SU-DHL-6 (cell line): ENCODE measurements around the gene SLC6A13.

ENCODE experiments used
- H2AFZ ChIP-seq: fragments of 200-600 bp; sonication (generic); 2 replicates; pipeline ENCODE4 v1.6.1; 2014; ENCODE audit warnings: low read depth, mild to moderate bottlenecking, moderate library complexity, mixed read lengths, antibody characterized with exemption, low read length; ENCODE audit not compliant: severe bottlenecking
- H3F3A ChIP-seq: fragments of 200-600 bp; shearing (Covaris generic); 2 replicates; pipeline ENCODE4 v1.6.0; 2016; ENCODE audit warnings: antibody characterized with exemption, mild to moderate bottlenecking; ENCODE audit not compliant: insufficient read depth
- H3K27ac ChIP-seq: fragments of 200-600 bp; sonication (generic); 2 replicates; pipeline ENCODE4 v1.5.1; 2016; ENCODE audit warnings: low read depth, mild to moderate bottlenecking, low read length, moderate library complexity, mixed read lengths
- H3K27me3 ChIP-seq: fragments of 200-600 bp; sonication (generic), shearing (Covaris generic); 2 replicates; pipeline ENCODE4 v1.6.0; 2014; ENCODE audit warnings: mild to moderate bottlenecking, low read length
- H3K36me3 ChIP-seq: fragments of 200-600 bp; sonication (generic); 2 replicates; pipeline ENCODE4 v1.6.1; 2014; ENCODE audit warnings: mild to moderate bottlenecking, low read length, mixed read lengths
- H3K4me2 ChIP-seq: fragments of 300-600, 200-600 bp; shearing (Covaris generic), sonication (generic); 2 replicates; pipeline ENCODE4 v1.6.0; 2014; ENCODE audit warnings: low read length, low read depth, mild to moderate bottlenecking; ENCODE audit not compliant: poor library complexity, severe bottlenecking
- H3K4me3 ChIP-seq: fragments of 200-600 bp; sonication (generic); 2 replicates; pipeline ENCODE4 v1.5.1; 2014; ENCODE audit warnings: antibody characterized with exemption, low read length, mild to moderate bottlenecking, mixed read lengths; ENCODE audit not compliant: insufficient read depth, poor library complexity, severe bottlenecking
- H3K79me2 ChIP-seq: fragments of 200-600 bp; sonication (generic); 2 replicates; pipeline ENCODE4 v1.6.1; 2014; ENCODE audit warnings: mild to moderate bottlenecking, low read length, moderate library complexity; ENCODE audit not compliant: insufficient read depth
- H3K9ac ChIP-seq: fragments of 200-600 bp; sonication (generic); 2 replicates; pipeline ENCODE4 v1.7.0; 2014; ENCODE audit warnings: mild to moderate bottlenecking, low read length
- H3K9me2 ChIP-seq: fragments of 200-600 bp; sonication (generic); replicated peaks from 2 replicates; pipeline ENCODE4 v1.6.1; 2014; ENCODE audit warnings: low read length; ENCODE audit not compliant: insufficient read depth
- H3K9me3 ChIP-seq: fragments of 200-600 bp; sonication (generic); 2 replicates; pipeline ENCODE4 v1.6.1; 2014; ENCODE audit warnings: low read length, mixed read lengths; ENCODE audit not compliant: insufficient read depth
- H4K20me1 ChIP-seq: fragments of 200-600 bp; sonication (generic); 2 replicates; pipeline ENCODE4 v1.6.1; 2014; ENCODE audit warnings: low read depth, mild to moderate bottlenecking, antibody characterized with exemption, low read length, moderate library complexity, mixed read lengths
- EZH2phosphoT487 ChIP-seq: fragments of 200-600 bp; sonication (generic), shearing (Covaris generic); conservative IDR thresholded peaks from 2 replicates; pipeline ENCODE4 v1.6.1; 2018; ENCODE audit warnings: mild to moderate bottlenecking, antibody characterized with exemption, low read length, moderate library complexity, mixed read lengths
- TF ChIP-seq, protein P1 (sequence below): fragments of 200-600 bp; sonication (generic); IDR thresholded peaks from one replicate; pipeline ENCODE4 v1.5.1; 2017; ENCODE audit warnings: antibody characterized with exemption, mild to moderate bottlenecking, low read length, moderate library complexity; ENCODE audit not compliant: insufficient read depth, poor library complexity, severe bottlenecking

The SLC6A13 gene

GRCh38 chr12:212715-213526 lies 49.7 kb downstream of the SLC6A13 start:
- no peaks in the 10 kb centered on the region for H3K27me3 ChIP-seq

DNA sequence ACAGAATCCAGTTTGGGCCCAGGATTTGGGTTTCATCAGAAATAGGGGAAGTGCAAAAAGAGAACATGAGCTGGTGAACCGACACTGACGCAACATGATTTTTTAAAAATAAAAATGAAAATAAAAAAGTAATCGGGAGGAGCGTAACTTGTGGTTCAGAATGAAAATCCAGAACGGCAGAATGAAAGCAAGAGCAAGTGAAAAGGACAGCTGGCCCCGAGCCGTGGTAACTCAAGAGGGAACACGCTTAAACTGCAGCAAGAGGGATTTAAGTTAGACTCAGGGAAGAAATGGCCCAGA lies 50.3 kb downstream of the SLC6A13 start:
- H3K79me2 ChIP-seq, result no peaks in the 10 kb centered on the region
- no peaks in the 10 kb centered on the region for H3K9me2 ChIP-seq
- no peaks in the 10 kb centered on the region for H3K27me3 ChIP-seq
- no peak overlapping the region for H3K4me3 ChIP-seq
- TF ChIP-seq, protein P1, sequence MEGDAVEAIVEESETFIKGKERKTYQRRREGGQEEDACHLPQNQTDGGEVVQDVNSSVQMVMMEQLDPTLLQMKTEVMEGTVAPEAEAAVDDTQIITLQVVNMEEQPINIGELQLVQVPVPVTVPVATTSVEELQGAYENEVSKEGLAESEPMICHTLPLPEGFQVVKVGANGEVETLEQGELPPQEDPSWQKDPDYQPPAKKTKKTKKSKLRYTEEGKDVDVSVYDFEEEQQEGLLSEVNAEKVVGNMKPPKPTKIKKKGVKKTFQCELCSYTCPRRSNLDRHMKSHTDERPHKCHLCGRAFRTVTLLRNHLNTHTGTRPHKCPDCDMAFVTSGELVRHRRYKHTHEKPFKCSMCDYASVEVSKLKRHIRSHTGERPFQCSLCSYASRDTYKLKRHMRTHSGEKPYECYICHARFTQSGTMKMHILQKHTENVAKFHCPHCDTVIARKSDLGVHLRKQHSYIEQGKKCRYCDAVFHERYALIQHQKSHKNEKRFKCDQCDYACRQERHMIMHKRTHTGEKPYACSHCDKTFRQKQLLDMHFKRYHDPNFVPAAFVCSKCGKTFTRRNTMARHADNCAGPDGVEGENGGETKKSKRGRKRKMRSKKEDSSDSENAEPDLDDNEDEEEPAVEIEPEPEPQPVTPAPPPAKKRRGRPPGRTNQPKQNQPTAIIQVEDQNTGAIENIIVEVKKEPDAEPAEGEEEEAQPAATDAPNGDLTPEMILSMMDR, result no peak
- TF ChIP-seq EZH2phosphoT487, result no peak
- no peaks in the 10 kb centered on the region for H3K9me3 ChIP-seq
- H3K27ac ChIP-seq, result no peak overlapping the region
- no peak overlapping the region for H3K9ac ChIP-seq
- H3K4me2 ChIP-seq, result no peak overlapping the region
- H3F3A ChIP-seq, result no peaks in the 10 kb centered on the region
- no peaks in the 10 kb centered on the region for H3K36me3 ChIP-seq
- no peak overlapping the region for H2AFZ ChIP-seq
- no peaks in the 10 kb centered on the region for H4K20me1 ChIP-seq

More at GRCh38 chr12:212715-213526, 49.7 kb downstream of the SLC6A13 start:
- H3K9me3 ChIP-seq, result no peaks in the 10 kb centered on the region
- H3K4me2 ChIP-seq, result no peak overlapping the region
- no peak overlapping the region for H3K4me3 ChIP-seq
- H3F3A ChIP-seq, result no peaks in the 10 kb centered on the region
- no peaks in the 10 kb centered on the region for H3K79me2 ChIP-seq
- no peak for TF ChIP-seq EZH2phosphoT487
- TF ChIP-seq, protein P1, result no peak
- H4K20me1 ChIP-seq, result no peaks in the 10 kb centered on the region
- no peak overlapping the region for H2AFZ ChIP-seq
- H3K9ac ChIP-seq, result no peak overlapping the region
- no peak overlapping the region for H3K27ac ChIP-seq
- H3K36me3 ChIP-seq, result no peaks in the 10 kb centered on the region
- H3K9me2 ChIP-seq, result no peaks in the 10 kb centered on the region

DNA sequence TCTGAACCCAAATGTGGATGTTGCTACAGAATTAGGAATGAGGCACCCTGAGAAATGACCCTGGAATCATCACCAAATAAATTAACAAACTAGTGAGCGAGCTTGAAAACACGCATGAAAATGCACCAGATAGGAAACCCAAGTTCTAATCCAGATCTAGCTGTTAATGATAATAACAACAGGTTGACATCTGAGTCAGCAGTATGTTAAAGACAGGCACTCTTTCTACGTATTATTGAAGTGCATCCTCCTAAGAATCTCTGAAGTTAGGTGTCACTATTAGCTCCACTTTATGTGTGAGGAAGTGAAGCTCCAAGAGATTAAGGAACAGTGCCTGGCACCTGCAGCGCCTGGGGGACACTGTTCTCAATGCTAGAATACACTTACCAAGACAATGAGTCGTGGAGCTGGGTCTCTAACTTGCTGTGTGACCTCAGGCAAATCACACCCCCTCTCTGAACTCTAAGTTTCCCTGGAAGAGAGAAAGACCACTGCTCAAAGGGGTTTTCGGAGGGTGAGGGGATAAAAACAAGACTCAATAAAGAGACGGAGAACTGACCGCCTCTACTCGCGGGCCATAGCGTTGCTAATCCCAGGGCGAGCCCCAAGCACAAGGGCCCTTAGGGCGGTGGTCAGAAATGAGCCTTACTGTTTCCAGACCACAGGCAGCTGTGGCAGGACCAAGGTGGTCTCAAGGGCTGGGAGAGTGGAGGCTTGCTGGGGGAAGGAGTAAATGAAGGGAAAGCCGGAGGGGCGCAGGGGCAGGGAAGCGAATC lies 50.8 kb downstream of the SLC6A13 start:
- H3K36me3 ChIP-seq, result no peaks in the 10 kb centered on the region
- H3K9ac ChIP-seq, result no peak overlapping the region
- no peak overlapping the region for H2AFZ ChIP-seq
- no peak overlapping the region for H3K4me3 ChIP-seq
- TF ChIP-seq EZH2phosphoT487, result no peak
- TF ChIP-seq, protein P1, result no peak
- no peaks in the 10 kb centered on the region for H3K9me3 ChIP-seq
- H3K79me2 ChIP-seq, result no peaks in the 10 kb centered on the region
- H3K9me2 ChIP-seq, result no peaks in the 10 kb centered on the region
- no peaks in the 10 kb centered on the region for H3K27me3 ChIP-seq
- H4K20me1 ChIP-seq, result no peaks in the 10 kb centered on the region
- H3K27ac ChIP-seq, result no peak overlapping the region
- no peak overlapping the region for H3K4me2 ChIP-seq
- no peaks in the 10 kb centered on the region for H3F3A ChIP-seq
